BLaER1 treated with 17β-estradiol and CSF1 and Interleukin-3, amounts not matched to agents 10 nM and 100 nM (cell line): Measurements from ENCODE around the gene BBS7.

Source experiments
- H3K27ac ChIP-seq, 11 experiments: shearing (Covaris generic); formaldehyde crosslinking; 2 replicates each; pipeline ENCODE4 v1.8.1; 2022
- H3K27me3 ChIP-seq, 11 experiments: shearing (Covaris generic); formaldehyde crosslinking; 2 replicates each; pipeline ENCODE4 v1.8.1; 2022
- H3K36me3 ChIP-seq, 11 experiments: shearing (Covaris generic); formaldehyde crosslinking; 2 replicates each; pipeline ENCODE4 v1.8.1; 2022
- H3K4me1 ChIP-seq, 10 experiments: shearing (Covaris generic); formaldehyde crosslinking; 2 replicates each; pipeline ENCODE4 v1.8.1; 2022
- H3K4me2 ChIP-seq, 11 experiments: shearing (Covaris generic); formaldehyde crosslinking; 2 replicates each; pipeline ENCODE4 v1.8.1; 2022
- H3K4me3 ChIP-seq, 10 experiments: shearing (Covaris generic); formaldehyde crosslinking; 2 replicates each; pipeline ENCODE4 v1.8.1; 2022
- H3K9ac ChIP-seq, 11 experiments: shearing (Covaris generic); formaldehyde crosslinking; 2 replicates each; pipeline ENCODE4 v1.8.1; 2022
- H3K9me3 ChIP-seq, 11 experiments: shearing (Covaris generic); formaldehyde crosslinking; replicated peaks in 1 of 11; 2 replicates each; pipeline ENCODE4 v1.8.1; 2022
- H4K20me1 ChIP-seq, 11 experiments: shearing (Covaris generic); formaldehyde crosslinking; 2 replicates each; pipeline ENCODE4 v1.8.1; 2022
- Cebpa-rat ChIP-seq, 11 experiments: shearing (Covaris generic); IDR thresholded peaks; 2 replicates each; pipeline ENCODE4 v1.8.1; 2022

Gene BBS7

GRCh38 chr4:121842862-121843261, 27.4 kb downstream of the BBS7 start:
- no peak overlapping the region for H3K9ac ChIP-seq

GRCh38 chr4:121838136-121838535, 32.1 kb downstream of the BBS7 start:
- Histone ChIP-seq H3K4me2 (no peak overlapping the region), H3K27ac (no peak overlapping the region), H3K9me3 (no peaks in the 10 kb centered on the region), H3K27me3 (no peaks in the 10 kb centered on the region), H4K20me1 (no peaks in the 10 kb centered on the region), H3K9ac (no peak overlapping the region), H3K4me3 (no peak overlapping the region), H3K4me1 (no peaks in the 10 kb centered on the region), H3K36me3 (peaks cover 13 to 83% (median 49%) of the 10 kb centered on the region in 11 experiments; a peak in 21 of 22 replicates)
- TF ChIP-seq Cebpa-rat (IDR thresholded peaks at IDR 0.05), result no peak

More at GRCh38 chr4:121842862-121843261, 27.4 kb downstream of the BBS7 start:
- Histone ChIP-seq H3K9me3 (no peaks in the 10 kb centered on the region), H3K27ac (no peak overlapping the region), H3K4me1 (no peaks in the 10 kb centered on the region), H3K36me3 (peaks cover 24 to 88% (median 53%) of the 10 kb centered on the region in 11 experiments), H3K27me3 (no peaks in the 10 kb centered on the region), H4K20me1 (no peaks in the 10 kb centered on the region), H3K4me3 (no peak overlapping the region), H3K4me2 (no peak overlapping the region)
- no peak for TF ChIP-seq Cebpa-rat (IDR thresholded peaks at IDR 0.05)

DNA sequence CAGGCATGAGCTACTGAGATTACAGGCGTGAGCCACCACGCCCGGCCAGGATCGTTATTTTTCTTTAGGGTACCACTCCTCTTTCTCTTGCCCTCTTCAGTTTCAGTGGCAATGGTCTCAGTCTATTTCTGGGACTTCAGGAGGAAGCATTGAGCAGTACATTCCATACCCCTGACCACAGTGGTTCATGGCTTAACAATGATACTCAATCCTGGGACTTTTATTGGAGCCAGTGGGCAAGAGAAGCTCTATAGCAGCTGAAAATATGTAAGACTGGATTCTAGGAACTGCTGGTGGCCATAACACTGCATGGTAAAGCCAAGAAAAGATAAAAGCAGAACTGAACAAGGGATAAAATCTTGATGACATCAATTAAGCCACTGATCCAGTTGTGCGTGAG, 40.8 kb downstream of the BBS7 start:
- no peak overlapping the region for H3K9ac ChIP-seq
- no peak overlapping the region for H3K27ac ChIP-seq
- H3K27me3 ChIP-seq, result no peaks in the 10 kb centered on the region
- peaks cover 0 to 1% (median 0%) of the 10 kb centered on the region in 10 experiments; a peak in 2 of 20 replicates for H3K4me1 ChIP-seq
- H3K4me3 ChIP-seq, result no peak overlapping the region
- no peaks in the 10 kb centered on the region for H4K20me1 ChIP-seq
- H3K9me3 ChIP-seq, result no peaks in the 10 kb centered on the region
- no peak overlapping the region for H3K4me2 ChIP-seq
- peaks cover 17 to 74% (median 41%) of the 10 kb centered on the region in 11 experiments; a peak in 19 of 22 replicates for H3K36me3 ChIP-seq
- TF ChIP-seq Cebpa-rat (IDR thresholded peaks at IDR 0.05), result no peak

GRCh38 chr4:121827853-121828252, 42.4 kb downstream of the BBS7 start:
- H3K4me3 ChIP-seq, result no peak overlapping the region
- no peak overlapping the region for H3K4me2 ChIP-seq
- no peaks in the 10 kb centered on the region for H3K9me3 ChIP-seq
- H3K36me3 ChIP-seq, result peaks cover 10 to 60% (median 33%) of the 10 kb centered on the region in 11 experiments; a peak in 18 of 22 replicates
- H3K27ac ChIP-seq, result no peak overlapping the region
- H3K4me1 ChIP-seq, result peaks cover 0 to 6% (median 0%) of the 10 kb centered on the region in 10 experiments; a peak in 4 of 20 replicates
- no peak for TF ChIP-seq Cebpa-rat (IDR thresholded peaks at IDR 0.05)
- no peak overlapping the region for H3K9ac ChIP-seq
- no peaks in the 10 kb centered on the region for H3K27me3 ChIP-seq
- no peaks in the 10 kb centered on the region for H4K20me1 ChIP-seq

DNA sequence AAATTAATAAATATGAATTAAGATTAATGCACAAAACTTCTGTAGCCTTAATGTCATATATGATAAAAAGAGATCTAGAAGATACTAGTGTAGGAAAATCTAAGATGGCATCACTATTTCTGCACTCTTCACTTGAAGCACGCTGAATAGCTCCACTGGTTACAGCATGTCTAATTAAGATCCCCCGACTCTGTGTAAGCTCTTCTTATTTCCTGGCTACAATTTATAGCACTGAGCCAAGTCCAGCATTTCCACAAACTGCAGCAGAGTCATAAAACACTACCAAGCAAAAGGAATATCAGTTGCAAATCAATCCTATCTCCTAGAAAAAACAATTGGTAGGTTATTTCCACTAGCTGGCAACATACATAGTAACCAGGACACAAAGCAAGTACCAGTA, 45.3 kb downstream of the BBS7 start:
- Histone ChIP-seq H3K27me3 (no peaks in the 10 kb centered on the region), H3K27ac (no peak overlapping the region), H3K9ac (no peak overlapping the region), H3K4me3 (no peak overlapping the region), H3K4me1 (peaks cover 13 to 27% (median 20%) of the 10 kb centered on the region in 10 experiments), H3K4me2 (no peak overlapping the region), H4K20me1 (peaks cover 0 to 23% (median 6%) of the 10 kb centered on the region in 11 experiments; a peak in 9 of 22 replicates), H3K36me3 (peaks cover 14 to 48% (median 32%) of the 10 kb centered on the region in 11 experiments), H3K9me3 (no peaks in the 10 kb centered on the region)
- no peak for TF ChIP-seq Cebpa-rat (IDR thresholded peaks at IDR 0.05)

GRCh38 chr4:121824171-121824527, 46.1 kb downstream of the BBS7 start:
- Histone ChIP-seq H3K4me3 (peak overlapping the region; percentile 86 to 99 (median 96)), H3K36me3 (peaks cover 6 to 48% (median 35%) of the 10 kb centered on the region in 11 experiments; a peak in 20 of 22 replicates), H3K4me1 (peaks cover 13 to 30% (median 21%) of the 10 kb centered on the region in 10 experiments), H4K20me1 (peaks cover 0 to 28% (median 7%) of the 10 kb centered on the region in 11 experiments; a peak in 9 of 22 replicates), H3K27me3 (no peaks in the 10 kb centered on the region), H3K9ac (peak overlapping the region; percentile 79 to 96 (median 91)), H3K9me3 (no peaks in the 10 kb centered on the region), H3K4me2 (peak overlapping the region; percentile 58 to 92 (median 77)), H3K27ac (peak overlapping the region; percentile 62 to 94 (median 86); a peak in 21 of 22 replicates)
- no peak for TF ChIP-seq Cebpa-rat (IDR thresholded peaks at IDR 0.05)

DNA sequence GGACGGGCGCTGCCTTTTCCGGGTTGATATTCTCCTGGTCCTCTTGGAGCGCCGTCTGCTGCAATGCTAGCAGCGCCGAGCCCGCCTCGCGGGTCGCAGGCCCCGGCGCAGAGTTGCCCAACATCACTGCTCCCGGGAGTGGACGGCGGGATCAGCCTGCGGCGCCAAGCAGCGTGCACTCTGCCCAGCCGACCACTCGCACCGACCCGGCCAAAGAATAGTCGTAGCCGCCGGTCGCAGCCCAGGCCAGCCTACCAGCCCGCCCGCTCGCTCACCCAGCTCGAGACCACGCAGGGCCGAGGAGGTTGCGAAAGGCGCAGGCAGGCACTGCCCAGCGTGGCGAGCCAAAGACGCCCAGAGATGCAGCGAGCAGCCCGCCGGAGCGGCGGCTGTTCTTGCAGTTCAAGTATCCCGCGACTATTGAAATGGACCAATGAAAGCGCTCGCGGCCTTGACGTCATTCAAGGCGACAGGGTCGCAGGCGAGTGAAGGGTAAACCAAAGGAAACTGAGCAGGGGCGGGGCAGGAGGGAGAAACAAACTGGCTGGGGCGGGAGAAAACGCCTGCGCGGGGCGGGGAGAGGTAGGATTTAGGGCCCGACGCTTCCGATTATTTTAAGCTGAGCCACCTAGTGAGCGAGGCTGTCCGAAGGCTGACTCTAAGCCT, 46.6 kb downstream of the BBS7 start, which contains the start of gene CCNA2:
CCNA2 (minus strand) TSS at position 379 of the 666 bp plus-strand sequence; CDS start at position 124, 255 bp downstream.
- Histone ChIP-seq H3K9ac (peak within 1 kb of the TSS; percentile 79 to 96 (median 91)), H4K20me1 (peaks cover 0 to 32% (median 9%) of the 10 kb centered on the region in 11 experiments; a peak in 9 of 22 replicates), H3K27ac (peak within 1 kb of the TSS; percentile 62 to 94 (median 90); a peak in 21 of 22 replicates), H3K9me3 (no peaks in the 10 kb centered on the region), H3K36me3 (peaks cover 6 to 52% (median 40%) of the 10 kb centered on the region in 11 experiments; a peak in 21 of 22 replicates), H3K4me3 (peak within 1 kb of the TSS; percentile 86 to 99 (median 96)), H3K4me2 (peak within 1 kb of the TSS; percentile 78 to 96 (median 91)), H3K4me1 (peaks cover 13 to 31% (median 21%) of the 10 kb centered on the region in 10 experiments), H3K27me3 (no peaks in the 10 kb centered on the region)
- TF ChIP-seq Cebpa-rat (IDR thresholded peaks at IDR 0.05), result no peak; a peak in 1 of 22 replicates

GRCh38 chr4:121822796-121823504, 47.3 kb downstream of the BBS7 start:
- Histone ChIP-seq H3K27ac (peak overlapping the region in 10 of 11 experiments; percentile 71 to 94 (median 90); a peak in 20 of 22 replicates), H3K4me1 (peaks cover 13 to 31% (median 21%) of the 10 kb centered on the region in 10 experiments), H3K4me2 (peak overlapping the region; percentile 78 to 96 (median 91)), H3K36me3 (peaks cover 6 to 57% (median 45%) of the 10 kb centered on the region in 11 experiments; a peak in 21 of 22 replicates), H3K9ac (peak overlapping the region; percentile 62 to 96 (median 91)), H3K4me3 (peak overlapping the region; percentile 86 to 99 (median 96)), H3K27me3 (no peaks in the 10 kb centered on the region), H3K9me3 (no peaks in the 10 kb centered on the region), H4K20me1 (peaks cover 0 to 38% (median 14%) of the 10 kb centered on the region in 11 experiments; a peak in 9 of 22 replicates)
- no peak for TF ChIP-seq Cebpa-rat (IDR thresholded peaks at IDR 0.05)
